ENCODE measurements around the gene RAB3C. TPM values are rescaled to one million over a fixed set of nuclear protein-coding genes. Genes with fewer than 3 reads are reported as not detected.

The RAB3C gene
- total RNA-seq, 1 donor from 2014 or later = not detected

- no peak overlapping the region for H3K4me3 ChIP-seq (ENCODE audit: low read depth, low read length)
- DNase-seq (ENCODE audit: low read depth) = no peak
- no peak for TF ChIP-seq CTCF (conservative IDR thresholded peaks at IDR 0.05; ENCODE audit: low read depth, low read length)
Measured at GRCh38 chr5:58794875-58795274, 212.0 kb downstream of the RAB3C start.

- no peak overlapping the region for H3K4me3 ChIP-seq (ENCODE audit: low read depth, low read length)
- no peak for DNase-seq (ENCODE audit: low read depth)
- TF ChIP-seq CTCF (conservative IDR thresholded peaks at IDR 0.05; ENCODE audit: low read depth, low read length) = no peak
Measured at GRCh38 chr5:58795327-58795726, 212.5 kb downstream of the RAB3C start.

GRCh38 chr5:58797021-58797420 is 214.1 kb downstream of the RAB3C start:
- no peak for TF ChIP-seq CTCF (conservative IDR thresholded peaks at IDR 0.05; ENCODE audit: low read depth, low read length)
- no peak overlapping the region for H3K4me3 ChIP-seq (ENCODE audit: low read depth, low read length)
- DNase-seq (ENCODE audit: low read depth) = no peak

- no peak for DNase-seq (ENCODE audit: low read depth)
- TF ChIP-seq CTCF (conservative IDR thresholded peaks at IDR 0.05; ENCODE audit: low read depth, low read length) = no peak
- no peak overlapping the region for H3K4me3 ChIP-seq (ENCODE audit: low read depth, low read length)
Measured at GRCh38 chr5:58800356-58800755, 217.5 kb downstream of the RAB3C start.

- DNase-seq (ENCODE audit: low read depth) = no peak
- H3K4me3 ChIP-seq (ENCODE audit: low read depth, low read length) = no peak overlapping the region
- no peak for TF ChIP-seq CTCF (conservative IDR thresholded peaks at IDR 0.05; ENCODE audit: low read depth, low read length)
Measured at GRCh38 chr5:58800861-58801540, 218.1 kb downstream of the RAB3C start.

- DNase-seq (ENCODE audit: low read depth) = no peak
- TF ChIP-seq CTCF (conservative IDR thresholded peaks at IDR 0.05; ENCODE audit: low read depth, low read length) = no peak
- H3K4me3 ChIP-seq (ENCODE audit: low read depth, low read length) = no peak overlapping the region
Measured at GRCh38 chr5:58803056-58803455, 220.2 kb downstream of the RAB3C start.

GRCh38 chr5:58804291-58804690 is 221.4 kb downstream of the RAB3C start:
- DNase-seq (ENCODE audit: low read depth) = no peak
- no peak for TF ChIP-seq CTCF (conservative IDR thresholded peaks at IDR 0.05; ENCODE audit: low read depth, low read length)
- no peak overlapping the region for H3K4me3 ChIP-seq (ENCODE audit: low read depth, low read length)
